Esophagus muscularis mucosa (tissue), 4 donors: ENCODE measurements around the gene OR8B8. TPM values are rescaled to one million over a fixed set of nuclear protein-coding genes. Genes with fewer than 3 reads are reported as not detected.

Source experiments
- DNase-seq: peaks from one replicate; pipeline ENCODE4 v3.0.0-alpha.2; 2017; ENCODE audit errors: extremely low spot score
- H3K27ac ChIP-seq, 4 donors: fragments of 200-600 bp; sonication (generic); replicated peaks in 1 of 4; 1 replicate in 3 of 4; 2 replicates in 1 of 4; pipeline ENCODE4 v1.5.1; 2016 to 2019; ENCODE audit warnings: mild to moderate bottlenecking in 1 of 4
- H3K27me3 ChIP-seq, 4 donors: fragments of 200-600 bp; sonication (generic); one replicate each; pipeline versions ENCODE4 v1.5.1 to v1.6.0; 2016 to 2019
- H3K36me3 ChIP-seq, 4 donors: fragments of 200-600 bp; sonication (generic); one replicate each; pipeline ENCODE4 v1.5.1; 2016 to 2019
- H3K4me1 ChIP-seq, 4 donors: fragments of 200-600 bp; sonication (generic); one replicate each; pipeline ENCODE4 v1.5.1; 2016 to 2019
- H3K4me3 ChIP-seq, 4 donors: fragments of 200-600 bp; sonication (generic); 1 replicate in 2 of 4; 2 replicates in 2 of 4; pipeline ENCODE4 v1.5.1; 2016 to 2019; ENCODE audit warnings: mild to moderate bottlenecking in 4 of 4, moderate library complexity in 1 of 4
- H3K9me3 ChIP-seq, 4 donors: fragments of 200-600 bp; sonication (generic); 1 replicate in 3 of 4; 2 replicates in 1 of 4; pipeline ENCODE4 v1.5.1; 2016 to 2019
- EP300 ChIP-seq: sonication (generic); formaldehyde crosslinking; IDR thresholded peaks from one replicate; pipeline ENCODE4 v1.6.1; 2017; ENCODE audit warnings: antibody characterized with exemption
- POLR2A ChIP-seq: fragments of 450-650 bp; IDR thresholded peaks from one replicate; pipeline ENCODE4 v1.6.1; 2017; ENCODE audit warnings: antibody characterized with exemption, moderate library complexity, mild to moderate bottlenecking, low read depth
- POLR2AphosphoS5 ChIP-seq, 2 donors: sonication (generic); formaldehyde crosslinking; IDR thresholded peaks; one replicate each; pipeline ENCODE4 v1.6.1; 2017; ENCODE audit warnings: antibody characterized with exemption in 2 of 2
- WGBS: methylation state at CpG from one replicate; pipeline ENCODE4 v1.1.5; 2018; 5-methylcytosine and 5-hydroxymethylcytosine counted together
- intact Hi-C: fragments of 100-400 bp; cut with DNase I; formaldehyde crosslinking; loops from one replicate; pipeline ENCODE4 v1.15.1; 2023
- total RNA-seq, 4 donors: library from RNA; depleted of rRNA; stranded (reverse); fragments of >200 nt; gene quantifications; one replicate each; pipeline versions ENCODE4 v1.1.0 to v1.2.1, GENCODE V29; 2016
- TF ChIP-seq, protein P1 (sequence below), 3 experiments: fragments of 200-600 bp in 2 of 3; fragments of 450-650 bp in 1 of 3; sonication (generic) in 2 of 3; IDR thresholded peaks; one replicate each; pipeline ENCODE4 v1.5.1; 2017 to 2019; ENCODE audit warnings: antibody characterized with exemption in 3 of 3, mild to moderate bottlenecking in 2 of 3, moderate library complexity in 1 of 3

Gene OR8B8
- total RNA-seq, 4 donors from 2014 or later = not detected

DNA sequence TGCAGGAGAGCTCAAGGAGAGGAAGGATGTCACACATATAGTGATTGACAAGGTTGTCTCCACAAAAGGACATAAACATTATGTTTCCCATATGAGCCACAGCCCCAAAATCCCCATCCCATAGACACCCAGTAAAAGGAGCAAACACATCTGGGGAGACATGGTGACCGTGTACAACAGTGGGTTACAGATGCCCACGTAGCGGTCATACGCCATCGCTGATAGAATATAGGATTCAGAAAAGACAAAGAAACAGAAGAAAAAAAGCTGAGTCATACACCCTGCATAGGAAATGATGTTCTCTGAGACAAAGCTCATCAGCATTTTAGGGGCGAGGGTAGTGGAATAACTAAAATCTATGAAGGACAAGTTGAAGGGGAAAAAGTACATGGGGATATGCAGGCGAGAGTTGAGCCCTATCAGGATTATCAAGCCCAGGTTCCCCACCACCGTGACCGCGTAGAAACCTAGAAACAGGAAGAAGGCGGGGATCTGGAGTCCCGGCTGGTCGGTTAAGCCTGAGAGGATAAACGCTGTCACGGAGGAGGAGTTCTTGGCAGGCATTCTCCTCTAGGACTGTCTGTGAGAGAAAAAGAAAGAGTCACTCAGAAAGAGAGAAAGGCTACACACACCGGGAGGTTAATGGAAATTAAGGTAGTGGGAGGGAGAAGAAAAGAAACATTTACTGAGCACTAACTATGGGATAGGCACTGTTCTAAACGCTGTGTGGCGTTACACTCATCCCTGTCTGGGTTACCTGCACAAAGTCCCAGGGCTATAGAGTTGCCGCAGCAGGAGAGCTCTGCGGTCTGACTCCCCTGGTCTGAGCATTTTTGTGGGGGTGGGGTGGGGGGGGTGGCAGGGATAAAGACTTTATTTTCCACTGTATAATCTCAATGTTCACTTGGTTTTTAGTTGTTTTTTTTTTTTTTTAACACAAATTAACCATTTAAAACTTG, 36.1 kb upstream of the OR8B8 start:
- TF ChIP-seq, protein P1, sequence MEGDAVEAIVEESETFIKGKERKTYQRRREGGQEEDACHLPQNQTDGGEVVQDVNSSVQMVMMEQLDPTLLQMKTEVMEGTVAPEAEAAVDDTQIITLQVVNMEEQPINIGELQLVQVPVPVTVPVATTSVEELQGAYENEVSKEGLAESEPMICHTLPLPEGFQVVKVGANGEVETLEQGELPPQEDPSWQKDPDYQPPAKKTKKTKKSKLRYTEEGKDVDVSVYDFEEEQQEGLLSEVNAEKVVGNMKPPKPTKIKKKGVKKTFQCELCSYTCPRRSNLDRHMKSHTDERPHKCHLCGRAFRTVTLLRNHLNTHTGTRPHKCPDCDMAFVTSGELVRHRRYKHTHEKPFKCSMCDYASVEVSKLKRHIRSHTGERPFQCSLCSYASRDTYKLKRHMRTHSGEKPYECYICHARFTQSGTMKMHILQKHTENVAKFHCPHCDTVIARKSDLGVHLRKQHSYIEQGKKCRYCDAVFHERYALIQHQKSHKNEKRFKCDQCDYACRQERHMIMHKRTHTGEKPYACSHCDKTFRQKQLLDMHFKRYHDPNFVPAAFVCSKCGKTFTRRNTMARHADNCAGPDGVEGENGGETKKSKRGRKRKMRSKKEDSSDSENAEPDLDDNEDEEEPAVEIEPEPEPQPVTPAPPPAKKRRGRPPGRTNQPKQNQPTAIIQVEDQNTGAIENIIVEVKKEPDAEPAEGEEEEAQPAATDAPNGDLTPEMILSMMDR (IDR thresholded peaks at IDR 0.05) = no peak
- TF ChIP-seq POLR2A = no peak
- no peak for TF ChIP-seq POLR2AphosphoS5 (IDR thresholded peaks at IDR 0.05)
- TF ChIP-seq EP300 = no peak
- H3K27me3 ChIP-seq = no peaks in the 10 kb centered on the region
- H3K4me1 ChIP-seq = no peaks in the 10 kb centered on the region
- no peak overlapping the region for H3K27ac ChIP-seq
- DNase-seq = no peak
- no peaks in the 10 kb centered on the region for H3K36me3 ChIP-seq
- WGBS = 34% methylated on average over 20 of the region's 20 CpGs
- H3K9me3 ChIP-seq = no peaks in the 10 kb centered on the region
- intact Hi-C loops = no loop called here
- peak overlapping the region; percentile 16 to 41 (median 31) for H3K4me3 ChIP-seq

DNA sequence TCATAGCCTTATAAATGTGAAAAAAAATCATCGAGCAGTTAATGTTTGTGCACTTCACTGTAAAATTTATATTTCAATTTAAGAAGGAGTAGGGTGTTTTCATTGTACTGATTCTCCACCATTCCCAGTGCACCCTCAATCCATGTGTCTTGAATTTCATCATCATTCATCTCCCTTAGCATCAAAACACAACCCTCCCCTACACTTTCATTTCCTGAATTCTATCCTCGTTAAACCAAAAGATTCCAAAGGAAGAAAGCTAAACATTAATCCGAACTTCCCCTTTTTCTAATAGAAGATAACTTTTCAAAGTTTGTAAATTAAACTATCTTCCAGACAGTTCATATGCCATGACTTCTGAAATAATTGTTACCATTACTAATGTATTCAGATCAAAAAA, 34.1 kb upstream of the OR8B8 start:
- H3K27ac ChIP-seq = no peak overlapping the region
- TF ChIP-seq POLR2AphosphoS5 (IDR thresholded peaks at IDR 0.05) (no peak), POLR2A (no peak), EP300 (no peak)
- TF ChIP-seq, protein P1 (IDR thresholded peaks at IDR 0.05) = no peak
- H3K4me1 ChIP-seq = no peaks in the 10 kb centered on the region
- H3K9me3 ChIP-seq = no peaks in the 10 kb centered on the region
- no peak overlapping the region for H3K4me3 ChIP-seq
- 78% methylated on average over 3 of the region's 3 CpGs for WGBS
- H3K36me3 ChIP-seq = no peaks in the 10 kb centered on the region
- intact Hi-C loops = no loop called here
- DNase-seq = no peak
- H3K27me3 ChIP-seq = no peaks in the 10 kb centered on the region

DNA sequence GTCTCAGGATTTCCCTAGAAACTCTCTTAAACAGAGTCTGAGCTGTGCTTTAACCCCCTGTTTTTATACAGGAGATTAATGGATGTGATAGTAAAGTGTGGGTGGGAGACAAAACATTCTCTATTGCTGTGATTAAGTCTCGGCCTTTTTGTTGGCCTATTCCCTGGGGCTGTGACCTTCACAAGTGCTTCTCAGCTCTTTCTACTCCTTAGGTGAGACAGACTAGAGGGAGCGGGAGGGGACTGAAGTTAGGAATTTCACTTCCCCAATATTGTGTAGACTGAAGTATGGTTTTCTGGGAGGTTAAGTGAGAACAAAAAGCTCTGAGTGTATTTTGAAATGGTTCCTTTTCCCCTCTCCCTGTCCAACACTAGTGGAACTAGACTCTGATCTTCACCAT, 29.8 kb upstream of the OR8B8 start:
- DNase-seq = no peak
- Histone ChIP-seq H3K4me3 (no peak overlapping the region), H3K9me3 (no peaks in the 10 kb centered on the region), H3K27me3 (no peaks in the 10 kb centered on the region), H3K36me3 (no peaks in the 10 kb centered on the region), H3K4me1 (no peaks in the 10 kb centered on the region), H3K27ac (no peak overlapping the region)
- WGBS = 41% methylated on average over 2 of the region's 2 CpGs
- intact Hi-C loops = no loop called here
- no peak for TF ChIP-seq POLR2AphosphoS5 (IDR thresholded peaks at IDR 0.05)
- TF ChIP-seq EP300 = no peak
- TF ChIP-seq, protein P1 (IDR thresholded peaks at IDR 0.05) = no peak
- TF ChIP-seq POLR2A = no peak

DNA sequence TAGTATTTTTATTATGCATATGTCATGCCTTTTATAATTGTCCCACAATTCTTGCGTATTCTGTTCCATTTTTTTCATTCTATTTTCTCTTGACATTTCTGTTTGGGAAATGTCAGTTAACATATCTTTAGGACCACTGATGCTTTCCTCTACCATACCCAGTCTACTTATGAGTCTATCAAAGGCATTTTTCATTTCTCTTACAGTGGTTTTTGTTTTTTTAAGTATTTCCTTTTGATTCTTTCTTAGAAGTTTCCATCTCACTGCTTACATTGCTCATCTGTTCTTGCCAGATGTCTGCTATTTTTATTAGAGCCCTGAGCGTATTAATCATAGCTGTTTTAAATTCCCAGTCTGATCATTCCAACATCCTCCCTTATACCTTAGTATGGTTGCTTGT, 29.3 kb upstream of the OR8B8 start:
- Histone ChIP-seq H3K4me3 (no peak overlapping the region), H3K9me3 (no peaks in the 10 kb centered on the region), H3K27me3 (no peaks in the 10 kb centered on the region), H3K4me1 (no peaks in the 10 kb centered on the region), H3K27ac (no peak overlapping the region), H3K36me3 (no peaks in the 10 kb centered on the region)
- DNase-seq = no peak
- TF ChIP-seq POLR2AphosphoS5 (IDR thresholded peaks at IDR 0.05) (no peak), POLR2A (no peak), EP300 (no peak)
- TF ChIP-seq, protein P1 (IDR thresholded peaks at IDR 0.05) = no peak
- intact Hi-C loops = no loop called here
- 88% methylated on average over 2 of the region's 2 CpGs for WGBS
